Cardiac ventricle fibroblast (primary cell): ENCODE measurements around the gene OR10J1. TPM values are rescaled to one million over a fixed set of nuclear protein-coding genes. Genes with fewer than 3 reads are reported as not detected.

Experiments used
- total RNA-seq: library from RNA; depleted of rRNA; stranded (reverse); fragments of >200 nt; gene quantifications from 2 replicates; pipeline ENCODE4 v1.2.3, GENCODE V29; 2015

The OR10J1 gene, protein sequence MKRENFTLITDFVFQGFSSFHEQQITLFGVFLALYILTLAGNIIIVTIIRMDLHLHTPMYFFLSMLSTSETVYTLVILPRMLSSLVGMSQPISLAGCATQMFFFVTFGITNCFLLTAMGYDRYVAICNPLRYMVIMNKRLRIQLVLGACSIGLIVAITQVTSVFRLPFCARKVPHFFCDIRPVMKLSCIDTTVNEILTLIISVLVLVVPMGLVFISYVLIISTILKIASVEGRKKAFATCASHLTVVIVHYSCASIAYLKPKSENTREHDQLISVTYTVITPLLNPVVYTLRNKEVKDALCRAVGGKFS
- total RNA-seq: not detected in 2 replicates

GRCh38 chr1:159439422-159439821 is at the start of gene OR10J1:
TSS of gene OR10J1 (plus strand) at chr1:159439722. CDS start at chr1:159439792, 70 bp downstream.

DNA sequence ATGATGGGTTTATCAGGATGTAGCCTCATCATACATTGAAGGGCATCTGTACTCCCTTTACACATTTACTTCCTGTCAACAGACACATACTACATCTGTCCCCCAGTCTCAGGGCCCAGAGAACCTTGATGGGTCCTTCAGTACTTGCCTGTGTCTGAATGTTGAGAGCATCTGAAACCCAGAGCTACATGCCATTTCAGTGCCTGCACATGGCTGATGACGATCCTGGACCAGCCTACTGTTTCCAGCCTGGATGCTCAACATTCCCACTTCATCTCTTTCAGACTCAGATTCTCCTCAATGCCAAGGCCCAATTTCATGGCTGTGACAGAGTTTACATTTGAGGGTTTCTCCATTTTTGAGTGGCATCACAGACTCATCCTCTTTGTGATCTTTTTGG is 7.6 kb upstream of the OR10J1 start, which contains the start of gene OR10J4:
Gene OR10J4, plus strand, starts transcription at position 301 of the 400 bp plus-strand sequence.

Other genes starting within 250 kb of the OR10J1 start
- gene ACKR1, start 234.8 kb upstream of the OR10J1 start, total RNA-seq: 7.6 and 11.0 TPM in 2 replicates
- gene FCER1A, start 137.4 kb upstream of the OR10J1 start, total RNA-seq: not detected in 2 replicates
- gene OR10J4, start 7.5 kb upstream of the OR10J1 start, total RNA-seq: not detected in 2 replicates
- gene OR10J5, start 96.3 kb downstream of the OR10J1 start, total RNA-seq: not detected in 2 replicates
- not detected in 2 replicates for gene APCS, start 148.1 kb downstream of the OR10J1 start, total RNA-seq